ENCODE data around the gene KMO. TPM values are rescaled to one million over a fixed set of nuclear protein-coding genes. Genes with fewer than 3 reads are reported as not detected.

The KMO gene
- total RNA-seq, 4 donors from 2014 or later: 0.45 TPM; not detected in 3

DNA sequence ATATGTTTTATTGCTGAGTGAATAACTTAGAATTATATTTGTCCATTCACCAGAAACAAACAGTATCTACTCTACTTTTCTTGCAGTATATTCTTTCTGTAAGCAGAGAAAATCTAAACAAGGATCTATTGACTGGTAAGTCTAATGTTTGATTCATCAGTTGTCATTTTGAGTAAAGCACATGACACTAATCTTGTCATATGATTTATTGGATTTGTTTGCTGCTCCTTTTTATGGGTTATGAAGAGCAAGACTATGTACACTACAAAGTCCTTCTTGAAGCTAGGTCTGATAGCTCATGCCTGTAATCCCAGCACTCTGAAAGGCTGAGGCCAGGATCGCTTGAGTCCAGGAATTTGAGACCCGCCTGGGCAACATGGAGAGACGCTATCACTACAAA, 23.3 kb downstream of the KMO start:
- H3K9me3 ChIP-seq: no peaks in the 10 kb centered on the region
- WGBS: 91% methylated on average over 3 of the region's 3 CpGs

DNA sequence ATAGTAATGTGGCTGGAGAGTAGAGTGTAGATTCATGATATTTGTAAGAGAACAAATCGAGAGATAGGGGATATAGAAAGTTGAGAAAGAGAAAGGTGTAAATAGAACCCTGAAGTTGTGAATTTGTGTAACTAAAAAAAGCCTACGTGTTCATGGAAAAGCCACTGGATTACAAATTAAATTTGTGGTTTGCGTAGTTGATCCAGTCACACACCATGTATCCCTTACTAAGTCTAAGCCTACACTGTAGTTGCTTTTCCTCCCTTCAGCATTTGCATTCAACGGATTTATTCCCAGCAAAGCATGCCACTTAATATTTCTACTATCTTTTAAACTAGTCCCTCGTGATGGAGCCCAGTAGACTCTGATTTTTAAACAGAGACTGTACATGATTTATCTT, 24.9 kb downstream of the KMO start:
- DNase-seq (ENCODE audit: low spot score in 2 of 2): no peak
- TF ChIP-seq, protein P1, sequence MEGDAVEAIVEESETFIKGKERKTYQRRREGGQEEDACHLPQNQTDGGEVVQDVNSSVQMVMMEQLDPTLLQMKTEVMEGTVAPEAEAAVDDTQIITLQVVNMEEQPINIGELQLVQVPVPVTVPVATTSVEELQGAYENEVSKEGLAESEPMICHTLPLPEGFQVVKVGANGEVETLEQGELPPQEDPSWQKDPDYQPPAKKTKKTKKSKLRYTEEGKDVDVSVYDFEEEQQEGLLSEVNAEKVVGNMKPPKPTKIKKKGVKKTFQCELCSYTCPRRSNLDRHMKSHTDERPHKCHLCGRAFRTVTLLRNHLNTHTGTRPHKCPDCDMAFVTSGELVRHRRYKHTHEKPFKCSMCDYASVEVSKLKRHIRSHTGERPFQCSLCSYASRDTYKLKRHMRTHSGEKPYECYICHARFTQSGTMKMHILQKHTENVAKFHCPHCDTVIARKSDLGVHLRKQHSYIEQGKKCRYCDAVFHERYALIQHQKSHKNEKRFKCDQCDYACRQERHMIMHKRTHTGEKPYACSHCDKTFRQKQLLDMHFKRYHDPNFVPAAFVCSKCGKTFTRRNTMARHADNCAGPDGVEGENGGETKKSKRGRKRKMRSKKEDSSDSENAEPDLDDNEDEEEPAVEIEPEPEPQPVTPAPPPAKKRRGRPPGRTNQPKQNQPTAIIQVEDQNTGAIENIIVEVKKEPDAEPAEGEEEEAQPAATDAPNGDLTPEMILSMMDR (IDR thresholded peaks at IDR 0.05): no peak
- H3K4me1 ChIP-seq: no peaks in the 10 kb centered on the region
- no peak overlapping the region for H3K4me3 ChIP-seq
- H3K27me3 ChIP-seq: no peaks in the 10 kb centered on the region
- 83% methylated on average over 5 of the region's 5 CpGs for WGBS
- H3K36me3 ChIP-seq: no peaks in the 10 kb centered on the region
- H3K27ac ChIP-seq: no peak overlapping the region
- H3K9me3 ChIP-seq: no peaks in the 10 kb centered on the region

More for the DNA sequence above, 23.3 kb downstream of the KMO start:
- Histone ChIP-seq H3K27me3 (no peaks in the 10 kb centered on the region), H3K4me3 (no peak overlapping the region), H3K36me3 (no peaks in the 10 kb centered on the region), H3K4me1 (no peaks in the 10 kb centered on the region), H3K27ac (no peak overlapping the region)
- TF ChIP-seq, protein P1 (IDR thresholded peaks at IDR 0.05): no peak
- DNase-seq (ENCODE audit: low spot score in 2 of 2): no peak

DNA sequence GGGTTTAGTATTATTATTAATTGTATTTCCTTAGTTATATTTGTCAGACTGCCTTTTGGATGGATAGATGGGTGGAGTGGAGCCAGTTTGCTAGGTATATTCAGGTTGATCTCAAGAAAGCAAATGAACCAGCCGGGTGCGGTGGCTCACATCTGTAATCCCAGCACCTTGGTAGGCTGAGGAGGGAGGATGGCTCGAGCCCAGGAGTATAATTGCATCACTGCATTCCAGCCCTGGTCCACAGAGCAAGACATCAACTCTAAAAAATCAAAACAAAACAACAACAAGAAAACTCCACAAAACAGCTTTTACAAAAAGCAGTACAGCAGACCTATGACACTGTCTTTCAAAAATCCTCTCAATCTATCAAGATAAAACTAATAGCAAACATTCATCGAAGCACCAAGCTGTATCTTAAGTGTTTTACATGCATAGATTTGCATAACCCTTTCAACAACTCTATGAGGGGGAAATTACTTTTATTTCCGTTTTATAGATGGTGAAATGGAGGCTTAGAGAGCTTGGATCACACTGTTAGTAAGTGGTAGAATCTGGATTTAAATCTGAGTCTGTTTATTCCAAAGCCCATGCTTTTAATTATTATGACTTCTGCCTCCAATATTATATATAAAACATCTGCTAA, 25.5 kb downstream of the KMO start:
- DNase-seq (ENCODE audit: low spot score in 2 of 2): no peak
- H3K27ac ChIP-seq: no peak overlapping the region
- TF ChIP-seq, protein P1 (IDR thresholded peaks at IDR 0.05): no peak
- TF ChIP-seq POLR2AphosphoS5 (IDR thresholded peaks at IDR 0.05): no peak
- no peak for TF ChIP-seq POLR2A (IDR thresholded peaks at IDR 0.05)
- TF ChIP-seq EP300 (IDR thresholded peaks at IDR 0.05): no peak
- no peaks in the 10 kb centered on the region for H3K4me1 ChIP-seq
- H3K27me3 ChIP-seq: no peaks in the 10 kb centered on the region
- no peak overlapping the region for H3K4me3 ChIP-seq
- no peaks in the 10 kb centered on the region for H3K36me3 ChIP-seq
- WGBS: 66% methylated on average over 5 of the region's 5 CpGs
- no peaks in the 10 kb centered on the region for H3K9me3 ChIP-seq

DNA sequence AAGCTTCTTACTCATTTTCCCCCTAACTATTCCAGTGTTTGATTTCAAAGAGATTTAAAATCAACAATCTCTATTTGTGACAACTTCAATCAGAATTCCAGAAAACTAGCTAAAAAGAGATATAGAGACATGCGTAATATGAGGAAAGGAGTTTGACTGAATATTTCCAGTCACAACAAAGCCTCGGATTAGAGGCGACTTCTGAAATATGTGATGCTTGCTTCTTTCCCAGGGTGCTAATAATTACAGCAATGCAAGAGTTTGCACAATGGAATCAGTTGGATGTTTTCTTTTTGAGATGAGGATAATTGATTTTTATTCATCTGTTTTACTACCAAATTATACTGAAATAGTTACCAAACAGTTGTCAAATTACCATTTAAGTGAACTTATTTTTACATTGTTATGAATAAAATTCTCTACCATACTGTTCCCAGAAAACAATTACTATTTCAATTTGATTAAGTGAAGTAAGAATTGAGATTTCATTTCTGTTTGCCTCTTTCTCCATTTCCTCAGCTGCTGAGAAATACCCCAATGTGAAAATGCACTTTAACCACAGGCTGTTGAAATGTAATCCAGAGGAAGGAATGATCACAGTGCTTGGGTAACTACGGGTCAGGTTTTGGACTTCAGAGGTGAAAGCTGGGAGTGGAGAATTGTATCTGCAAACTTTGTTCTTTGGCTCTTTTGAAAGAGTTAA, 28.1 kb downstream of the KMO start:
- TF ChIP-seq POLR2A (IDR thresholded peaks at IDR 0.05): no peak
- TF ChIP-seq, protein P1 (IDR thresholded peaks at IDR 0.05): no peak
- TF ChIP-seq POLR2AphosphoS5 (IDR thresholded peaks at IDR 0.05): no peak
- no peak for TF ChIP-seq EP300 (IDR thresholded peaks at IDR 0.05)
- no peak for DNase-seq (ENCODE audit: low spot score in 2 of 2)
- Histone ChIP-seq H3K36me3 (no peaks in the 10 kb centered on the region), H3K9me3 (no peaks in the 10 kb centered on the region), H3K4me1 (no peaks in the 10 kb centered on the region), H3K27ac (no peak overlapping the region), H3K4me3 (no peak overlapping the region), H3K27me3 (no peaks in the 10 kb centered on the region)
- WGBS: 74% methylated on average over 4 of the region's 4 CpGs

DNA sequence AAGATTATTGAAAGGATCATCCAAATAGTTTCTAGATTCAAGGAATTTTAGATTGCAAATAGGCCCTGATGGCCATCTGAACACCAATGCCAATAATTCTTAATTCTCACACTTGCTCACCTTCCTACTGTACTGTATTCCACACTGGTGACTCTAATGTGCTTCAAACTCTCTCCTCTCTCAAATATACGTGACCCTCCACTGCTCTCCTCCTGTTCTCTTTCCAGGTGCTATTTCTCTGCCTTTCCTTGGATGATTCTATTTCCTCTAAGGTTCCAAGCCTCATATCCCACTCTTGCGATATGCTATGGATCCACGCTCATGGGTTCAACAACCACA, 28.6 kb downstream of the KMO start:
- H3K4me1 ChIP-seq: no peaks in the 10 kb centered on the region
- no peaks in the 10 kb centered on the region for H3K36me3 ChIP-seq
- WGBS: 89% methylated on average over 3 of the region's 3 CpGs
- TF ChIP-seq POLR2A (IDR thresholded peaks at IDR 0.05): no peak
- H3K9me3 ChIP-seq: no peaks in the 10 kb centered on the region
- H3K27ac ChIP-seq: no peak overlapping the region
- DNase-seq (ENCODE audit: low spot score in 2 of 2): no peak
- H3K4me3 ChIP-seq: no peak overlapping the region
- H3K27me3 ChIP-seq: no peaks in the 10 kb centered on the region

DNA sequence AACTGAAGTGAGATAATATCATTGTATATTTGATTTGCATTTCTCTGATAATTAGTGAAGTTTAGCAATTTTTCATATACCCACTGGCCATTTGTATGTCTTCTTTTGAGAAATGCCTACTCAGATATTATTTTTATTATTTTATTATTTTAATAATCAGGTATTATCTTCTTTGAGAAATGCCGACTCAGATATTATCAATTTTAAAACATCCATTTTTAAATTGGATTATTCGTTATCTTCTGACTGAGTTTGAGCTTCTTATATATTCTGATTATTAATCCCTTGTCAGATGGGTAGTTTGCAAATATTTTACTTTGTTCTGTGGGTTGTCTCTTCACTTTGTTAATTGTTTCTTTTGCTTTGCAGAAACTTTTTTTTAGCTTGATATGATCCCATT, 37.7 kb downstream of the KMO start:
- WGBS: 88% methylated on average over 2 of the region's 2 CpGs
- TF ChIP-seq POLR2A (IDR thresholded peaks at IDR 0.05): no peak
- TF ChIP-seq, protein P1 (IDR thresholded peaks at IDR 0.05): no peak
- no peak for TF ChIP-seq POLR2AphosphoS5 (IDR thresholded peaks at IDR 0.05)
- no peak for TF ChIP-seq EP300 (IDR thresholded peaks at IDR 0.05)

More for the DNA sequence above, 37.7 kb downstream of the KMO start:
- Histone ChIP-seq H3K4me1 (no peaks in the 10 kb centered on the region), H3K27ac (no peak overlapping the region), H3K9me3 (no peaks in the 10 kb centered on the region), H3K36me3 (no peaks in the 10 kb centered on the region), H3K27me3 (no peaks in the 10 kb centered on the region), H3K4me3 (no peak overlapping the region)
- DNase-seq (ENCODE audit: low spot score in 2 of 2): no peak
